SHP77 (cell line): ENCODE results near the gene NYNRIN.
"Not testable (repeated sequence)": the region's sequence is repeated elsewhere in the genome, so short reads cannot be mapped to it uniquely, and the experiment has no call there.

ENCODE experiments used
- DNase-seq, 2 experiments: peaks; one replicate each; lab custom pipeline; 2025; lab: John Stamatoyannopoulos, UW

Gene NYNRIN

GRCh38 chr14:24431569-24432258 lies 32.9 kb downstream of the NYNRIN start:
- DNase-seq = peak; percentile 87 to 94

- no peak for DNase-seq
Measured at GRCh38 chr14:24432259-24433131, 33.7 kb downstream of the NYNRIN start.

- DNase-seq = no peak
Measured at GRCh38 chr14:24434036-24434435, 35.2 kb downstream of the NYNRIN start.

- no peak for DNase-seq
Measured at GRCh38 chr14:24434676-24435075, 35.9 kb downstream of the NYNRIN start.

- DNase-seq = no peak
Measured at GRCh38 chr14:24435192-24435810, 36.5 kb downstream of the NYNRIN start.

GRCh38 chr14:24435998-24436354 lies 37.2 kb downstream of the NYNRIN start:
- DNase-seq = no peak

GRCh38 chr14:24436355-24437019 lies 37.7 kb downstream of the NYNRIN start:
- peak; percentile 58 to 62 for DNase-seq

- DNase-seq = no peak
Measured at GRCh38 chr14:24437020-24437735, 38.4 kb downstream of the NYNRIN start.

- DNase-seq = no peak
Measured at GRCh38 chr14:24437736-24438067, 38.9 kb downstream of the NYNRIN start.

GRCh38 chr14:24438223-24439097 lies 39.7 kb downstream of the NYNRIN start:
- DNase-seq = no peak

GRCh38 chr14:24439257-24439656 lies 40.5 kb downstream of the NYNRIN start:
- no peak for DNase-seq

GRCh38 chr14:24439830-24440605 lies 41.2 kb downstream of the NYNRIN start:
- no peak for DNase-seq

GRCh38 chr14:24440606-24441399 lies 42.0 kb downstream of the NYNRIN start:
- DNase-seq = no peak

GRCh38 chr14:24441485-24441884 lies 42.7 kb downstream of the NYNRIN start:
- DNase-seq = no peak

- peak in 1 of 2 experiments; percentile 69 for DNase-seq
Measured at GRCh38 chr14:24441904-24442239, 43.1 kb downstream of the NYNRIN start.

- peak; percentile 100 for DNase-seq
Measured at GRCh38 chr14:24442240-24443052, 43.6 kb downstream of the NYNRIN start, which contains the start of gene SDR39U1. Gene SDR39U1 (minus strand): TSS chr14:24442776. CDS start chr14:24442769, 7 bp downstream.

GRCh38 chr14:24443053-24443665 lies 44.4 kb downstream of the NYNRIN start:
- DNase-seq = no peak

GRCh38 chr14:24450828-24451227 lies 52.0 kb downstream of the NYNRIN start:
- DNase-seq = not testable (repeated sequence)
